Measurements from ENCODE around the gene ITM2B.
"Not testable (repeated sequence)": the region's sequence is repeated elsewhere in the genome, so short reads cannot be mapped to it uniquely, and the experiment has no call there.

The ITM2B gene

DNA sequence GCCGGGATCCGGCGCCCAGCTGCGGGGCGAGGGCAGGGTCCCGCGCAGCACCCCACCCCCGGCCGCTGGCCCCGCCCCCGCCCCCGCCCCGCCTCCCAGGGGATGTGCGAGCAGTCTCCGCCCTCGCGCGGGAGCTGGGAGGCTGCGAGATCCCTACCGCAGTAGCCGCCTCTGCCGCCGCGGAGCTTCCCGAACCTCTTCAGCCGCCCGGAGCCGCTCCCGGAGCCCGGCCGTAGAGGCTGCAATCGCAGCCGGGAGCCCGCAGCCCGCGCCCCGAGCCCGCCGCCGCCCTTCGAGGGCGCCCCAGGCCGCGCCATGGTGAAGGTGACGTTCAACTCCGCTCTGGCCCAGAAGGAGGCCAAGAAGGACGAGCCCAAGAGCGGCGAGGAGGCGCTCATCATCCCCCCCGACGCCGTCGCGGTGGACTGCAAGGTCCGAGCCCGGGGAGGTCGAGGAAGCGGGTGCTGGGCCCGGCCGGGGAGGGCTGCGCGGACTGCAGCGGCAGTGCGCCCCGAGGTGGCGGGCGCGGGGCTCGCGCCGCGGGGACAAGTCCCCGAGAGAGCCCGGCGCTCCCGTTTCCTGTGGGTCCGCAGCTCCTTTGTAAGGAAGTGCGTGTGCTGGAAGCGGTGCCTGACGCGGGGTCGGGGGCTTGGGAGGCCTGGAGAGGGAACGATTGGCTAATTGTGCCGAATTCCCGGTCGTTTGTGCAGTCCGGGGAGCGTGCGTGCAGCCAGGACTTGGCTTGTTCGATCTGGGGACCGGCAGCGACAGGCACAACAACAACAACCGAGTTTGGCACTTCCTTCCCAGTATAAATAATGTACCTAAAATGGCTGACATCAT lies at the start of gene ITM2B:
ITM2B (plus strand) TSS at position 161 of the 843 bp plus-strand sequence; CDS start at position 316, 155 bp downstream.
- peak; percentile 87 for DNase-seq

GRCh38 chr13:48184260-48184659 lies 48.7 kb upstream of the ITM2B start:
- DNase-seq = no peak

GRCh38 chr13:48185018-48185417 lies 48.0 kb upstream of the ITM2B start:
- no peak for DNase-seq

GRCh38 chr13:48186722-48187121 lies 46.3 kb upstream of the ITM2B start:
- no peak for DNase-seq

GRCh38 chr13:48188131-48188530 lies 44.9 kb upstream of the ITM2B start:
- no peak for DNase-seq

GRCh38 chr13:48188601-48189000 lies 44.4 kb upstream of the ITM2B start:
- no peak for DNase-seq

GRCh38 chr13:48189171-48189570 lies 43.8 kb upstream of the ITM2B start:
- DNase-seq = no peak

DNA sequence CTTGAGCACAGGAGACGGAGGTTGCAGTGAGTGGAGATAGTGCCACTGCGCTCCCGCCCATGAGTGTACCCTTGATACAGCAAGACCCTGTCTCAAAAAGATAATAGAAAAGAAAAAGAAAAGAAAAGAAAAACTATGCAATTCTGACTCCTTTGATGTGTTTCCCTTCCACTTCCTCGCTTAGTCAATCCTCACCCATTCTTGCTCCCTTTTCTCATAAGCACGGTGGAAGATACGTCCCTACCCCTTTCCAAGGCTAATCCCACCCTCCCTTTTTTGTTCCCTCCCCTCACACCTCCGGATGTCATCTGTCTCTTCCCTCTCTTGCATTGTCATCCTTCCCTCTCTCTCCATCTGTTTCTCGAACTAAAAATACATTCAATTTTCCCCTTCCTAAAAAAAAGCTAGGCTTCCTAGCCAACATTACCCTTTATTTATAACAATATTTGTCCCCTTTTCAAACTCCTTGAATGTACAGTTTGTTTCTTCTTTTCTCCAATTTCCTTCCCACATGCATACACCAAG lies 40.5 kb upstream of the ITM2B start:
- no peak for DNase-seq

DNA sequence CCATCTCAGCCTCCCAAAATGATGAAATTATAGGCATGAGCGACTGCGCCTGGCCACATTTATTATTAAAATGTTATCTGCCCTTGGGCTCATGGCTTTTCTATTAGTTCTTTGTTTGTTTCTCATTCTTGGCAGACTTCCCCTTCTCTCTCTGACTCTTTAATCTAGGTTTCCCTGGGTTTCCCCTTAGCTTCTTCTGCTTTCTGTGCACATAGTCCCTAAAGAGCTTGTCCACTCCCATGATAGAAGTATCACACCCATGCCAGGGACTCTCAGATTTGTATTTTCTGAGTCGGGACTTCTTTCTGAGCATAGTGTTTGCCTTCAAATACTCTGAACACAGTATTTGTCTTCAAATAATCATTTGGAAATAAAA lies 38.6 kb upstream of the ITM2B start:
- no peak for DNase-seq

- no peak for DNase-seq
Measured at GRCh38 chr13:48199404-48199946, 33.5 kb upstream of the ITM2B start.

GRCh38 chr13:48201044-48201443 lies 32.0 kb upstream of the ITM2B start:
- no peak for DNase-seq

DNA sequence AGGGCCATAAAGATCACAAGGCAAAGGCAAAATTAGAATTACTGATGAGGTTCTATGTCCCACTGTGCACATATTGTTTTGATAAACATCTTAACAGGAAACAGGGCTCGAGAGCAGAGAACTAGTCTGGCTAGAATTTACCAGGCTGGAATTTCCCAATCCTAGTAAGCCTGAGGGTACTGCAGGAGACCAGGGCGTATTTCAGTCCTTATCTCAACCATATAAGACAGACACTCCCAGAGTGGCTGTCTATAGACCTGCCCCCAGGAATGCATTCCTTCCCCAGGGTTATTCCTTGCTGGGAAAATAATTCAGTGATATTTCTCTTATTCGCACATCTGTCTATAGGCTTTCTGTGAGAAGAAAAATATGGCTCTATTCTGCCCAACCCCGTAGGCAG lies 25.8 kb upstream of the ITM2B start:
- DNase-seq = not testable (repeated sequence)

DNA sequence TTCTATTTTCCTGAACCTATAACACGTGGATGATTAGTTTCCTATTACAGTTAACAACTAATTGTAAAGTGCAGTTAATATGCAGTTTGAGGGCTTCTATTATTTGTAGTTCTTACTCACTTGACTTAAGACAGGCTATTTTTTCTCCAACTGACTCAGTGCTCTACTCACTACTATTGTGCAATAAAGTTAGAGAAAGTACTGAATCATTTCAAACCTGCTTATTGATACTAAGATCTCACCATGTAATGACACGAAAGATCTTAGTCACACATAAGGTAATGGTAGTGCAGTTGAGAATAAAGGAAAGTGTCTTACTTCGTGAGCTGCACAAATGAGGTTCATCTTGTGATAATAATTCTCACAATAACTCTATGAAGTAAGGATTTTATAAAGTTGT lies 22.8 kb upstream of the ITM2B start:
- DNase-seq = no peak

DNA sequence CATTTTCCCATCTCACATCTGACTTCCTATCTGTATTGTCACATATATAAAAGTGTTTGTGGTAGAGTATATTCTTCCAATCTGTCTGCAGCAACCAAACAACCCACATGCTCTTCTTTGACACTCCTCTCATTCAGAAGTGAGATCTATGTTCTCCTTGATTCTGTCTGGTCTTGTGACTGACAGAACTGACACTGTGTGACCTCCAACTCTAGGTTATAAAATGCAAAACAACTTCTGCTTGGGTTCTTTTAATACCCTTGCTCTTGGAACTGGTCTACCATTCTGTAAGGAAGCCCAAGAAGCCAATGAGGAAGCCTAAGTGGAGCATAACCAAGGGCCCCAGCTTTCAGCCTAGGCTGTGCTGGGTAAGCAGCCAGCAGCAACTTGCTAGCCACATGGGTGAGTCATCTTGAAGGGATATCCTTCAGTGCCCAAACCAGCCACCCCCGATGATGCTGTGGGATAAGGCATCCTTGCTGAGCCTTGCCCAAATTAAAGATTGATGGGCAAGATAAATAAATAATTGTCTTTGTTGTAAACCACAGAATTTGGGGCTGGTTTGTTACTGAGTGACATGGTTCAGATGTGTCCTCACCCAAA lies 18.4 kb upstream of the ITM2B start:
- DNase-seq = no peak

DNA sequence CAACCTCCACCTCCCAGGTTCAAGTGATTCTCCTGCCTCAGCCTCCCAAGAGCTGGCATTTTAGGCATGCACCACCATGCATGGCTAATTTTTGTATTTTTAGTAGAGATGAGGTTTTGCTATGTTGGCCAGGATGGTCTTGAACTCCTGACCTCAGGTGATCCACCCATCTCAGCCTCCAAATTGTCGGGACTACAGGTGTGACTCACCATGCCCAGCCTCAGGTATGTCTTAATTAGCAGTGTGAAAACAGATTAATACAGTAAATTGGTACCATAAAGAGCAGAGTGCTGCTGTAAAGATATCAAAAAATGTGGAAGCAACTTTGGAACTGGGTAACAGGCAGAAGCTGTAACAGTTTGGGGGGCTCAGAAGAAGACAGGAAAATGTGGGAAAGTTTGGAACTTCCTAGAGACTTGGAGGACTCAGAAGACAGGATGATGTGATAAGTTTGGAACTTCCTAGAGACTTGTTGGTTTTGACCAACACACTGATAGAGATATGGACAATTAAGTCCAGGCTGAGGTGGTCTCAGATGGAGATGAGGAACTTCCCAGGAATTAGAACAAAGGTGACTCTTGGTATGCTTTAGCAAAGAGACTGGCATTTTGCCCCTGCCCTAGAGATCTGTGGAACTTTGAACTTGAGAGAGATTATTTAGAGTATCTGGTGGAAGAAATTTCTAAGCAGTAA lies 17.3 kb upstream of the ITM2B start:
- not testable (repeated sequence) for DNase-seq

- DNase-seq = no peak
Measured at GRCh38 chr13:48216204-48216711, 16.7 kb upstream of the ITM2B start.

DNA sequence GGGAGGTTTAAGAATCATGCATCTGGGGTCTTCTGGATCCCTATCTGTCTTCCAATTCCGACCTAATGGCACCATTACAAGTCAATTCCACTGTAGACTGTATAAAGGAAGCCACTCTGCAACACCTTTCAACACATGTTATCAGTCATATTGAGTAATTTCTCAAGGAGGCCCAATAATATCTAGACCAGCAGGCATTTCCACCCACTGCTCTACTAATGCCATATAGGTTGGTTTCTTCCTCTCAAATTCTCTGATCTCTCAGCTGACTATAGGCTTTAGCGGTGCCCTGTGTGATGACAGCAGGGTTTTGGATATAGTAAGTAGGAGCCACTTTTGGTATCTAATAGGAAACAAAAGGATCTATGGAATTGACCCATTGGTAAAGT lies 12.4 kb upstream of the ITM2B start:
- DNase-seq = no peak

- DNase-seq = no peak
Measured at GRCh38 chr13:48220981-48221685, 11.9 kb upstream of the ITM2B start.

- DNase-seq = no peak
Measured at GRCh38 chr13:48221686-48222187, 11.3 kb upstream of the ITM2B start.

DNA sequence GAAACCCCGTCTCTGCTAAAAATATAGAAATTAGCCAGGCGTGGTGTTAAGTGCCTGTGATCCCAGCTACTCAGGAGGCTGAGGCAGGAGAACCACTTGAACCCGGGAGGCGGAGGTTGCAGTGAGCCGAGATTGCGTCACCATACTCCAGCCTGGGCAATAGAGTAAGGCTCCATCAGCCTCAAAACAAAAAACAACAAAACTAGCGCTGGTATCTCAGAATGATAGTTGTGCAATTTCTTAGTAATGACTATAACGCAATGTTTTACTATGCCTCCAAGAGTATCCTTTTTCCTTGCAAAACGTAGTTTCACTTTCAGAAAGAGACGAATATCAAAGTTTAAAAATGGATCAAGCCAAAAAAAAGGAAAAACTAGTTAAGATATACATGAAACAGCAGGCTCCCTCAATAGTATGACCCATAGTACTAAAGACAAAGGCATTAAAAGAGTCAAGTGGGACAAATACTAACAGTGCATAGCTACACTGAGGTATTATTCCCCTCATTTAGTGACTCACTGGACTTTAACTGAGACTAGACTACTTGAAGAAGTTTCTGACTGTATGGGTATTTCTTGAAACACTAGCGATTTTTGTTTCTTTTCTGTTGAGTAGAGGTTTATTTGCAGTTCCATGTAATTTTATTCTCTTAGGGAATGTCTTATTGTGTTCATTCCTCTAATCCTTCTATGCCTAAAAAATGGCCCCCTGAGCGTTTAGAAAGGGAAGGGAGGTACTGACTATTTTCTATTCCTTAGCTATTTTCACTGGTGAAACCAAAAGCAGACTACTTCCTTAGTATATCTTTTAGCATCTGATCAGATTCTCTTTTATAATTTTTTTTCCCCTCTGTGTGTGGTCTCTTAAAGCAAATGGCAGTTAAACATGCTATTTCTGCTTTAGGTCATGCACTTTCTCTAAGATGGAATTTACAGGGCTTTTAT lies 10.4 kb upstream of the ITM2B start:
- no peak for DNase-seq

GRCh38 chr13:48224701-48225100 lies 8.3 kb upstream of the ITM2B start:
- DNase-seq = no peak
